Measurements from ENCODE around the gene SLC26A1.
"Not testable (repeated sequence)": the region's sequence is repeated elsewhere in the genome, so short reads cannot be mapped to it uniquely, and the experiment has no call there.

Gene SLC26A1

DNA sequence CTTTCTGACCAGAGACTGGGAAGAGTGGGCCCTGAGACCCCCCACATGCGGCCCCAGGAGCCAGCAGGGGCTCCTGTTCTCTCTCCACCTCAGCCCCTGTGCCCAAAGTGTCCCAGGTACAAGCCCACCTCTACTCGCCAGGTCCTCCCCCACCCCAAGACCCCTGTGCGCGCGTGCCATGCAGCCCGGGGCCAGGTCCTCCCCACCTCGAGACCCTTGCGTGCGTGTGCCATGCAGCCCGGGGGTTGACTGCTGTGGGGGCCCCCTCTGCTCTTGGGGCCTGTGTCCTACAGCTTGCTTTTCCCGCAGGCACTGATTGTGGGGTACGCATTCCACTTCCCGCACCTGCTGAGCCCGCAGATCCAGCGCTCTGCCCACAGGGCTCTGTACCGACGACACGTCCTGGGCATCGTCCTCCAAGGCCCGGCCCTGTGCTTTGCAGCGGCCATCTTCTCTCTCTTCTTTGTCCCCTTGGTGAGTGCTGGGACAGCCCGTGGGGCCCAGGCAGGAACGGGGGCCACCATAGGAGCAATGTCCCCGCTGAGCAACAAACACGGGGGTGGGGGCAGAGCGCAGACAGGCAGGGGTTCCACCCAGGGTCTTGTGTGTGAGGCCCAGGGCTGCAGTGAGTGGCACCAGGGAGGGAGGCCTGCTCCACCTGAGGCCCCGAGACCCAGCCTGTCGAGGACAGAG lies 40.2 kb downstream of the SLC26A1 start:
- no peak for DNase-seq (ENCODE audit: low spot score)

DNA sequence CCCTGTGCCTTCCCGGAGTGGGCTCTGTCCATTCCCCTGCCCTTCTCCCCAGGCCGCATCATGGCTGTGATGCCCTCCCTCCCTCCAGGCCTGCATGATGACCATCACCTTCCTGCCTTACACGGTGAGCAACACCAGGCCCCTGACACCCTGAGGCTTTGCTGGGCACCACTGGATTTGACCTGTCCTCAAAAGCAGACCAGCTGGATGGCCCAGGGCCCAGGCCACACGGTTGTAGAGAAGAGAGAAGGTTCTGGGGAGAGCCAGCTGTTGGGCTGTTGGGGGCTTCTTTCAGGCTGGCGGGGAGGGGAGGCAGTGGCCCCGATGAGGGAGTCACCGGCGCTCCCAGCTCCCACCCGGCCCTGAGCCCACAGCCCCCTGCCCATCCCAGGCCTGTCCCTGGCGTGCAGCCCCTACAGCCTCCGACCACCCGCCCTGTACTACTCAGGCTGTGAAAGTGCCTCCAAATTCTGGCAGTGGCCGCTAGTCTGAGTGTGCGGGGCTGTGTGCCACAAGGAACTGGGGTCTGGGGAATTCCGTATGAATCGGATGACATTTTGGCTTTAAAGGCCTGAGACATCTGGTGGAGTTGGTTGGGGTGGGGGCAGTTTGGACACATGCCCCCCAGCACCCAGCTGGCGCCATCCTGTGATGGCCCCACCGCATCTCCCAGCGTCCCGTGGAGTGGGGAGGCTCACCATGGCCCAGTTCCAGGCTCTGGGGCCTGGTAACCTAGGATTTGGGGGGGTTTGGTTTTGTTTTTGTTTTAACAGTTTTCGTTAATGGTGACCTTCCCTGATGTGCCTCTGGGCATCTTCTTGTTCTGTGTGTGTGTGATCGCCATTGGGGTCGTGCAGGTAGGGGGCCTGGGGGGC lies 41.4 kb downstream of the SLC26A1 start:
- peak; percentile 10 for DNase-seq (ENCODE audit: low spot score)

DNA sequence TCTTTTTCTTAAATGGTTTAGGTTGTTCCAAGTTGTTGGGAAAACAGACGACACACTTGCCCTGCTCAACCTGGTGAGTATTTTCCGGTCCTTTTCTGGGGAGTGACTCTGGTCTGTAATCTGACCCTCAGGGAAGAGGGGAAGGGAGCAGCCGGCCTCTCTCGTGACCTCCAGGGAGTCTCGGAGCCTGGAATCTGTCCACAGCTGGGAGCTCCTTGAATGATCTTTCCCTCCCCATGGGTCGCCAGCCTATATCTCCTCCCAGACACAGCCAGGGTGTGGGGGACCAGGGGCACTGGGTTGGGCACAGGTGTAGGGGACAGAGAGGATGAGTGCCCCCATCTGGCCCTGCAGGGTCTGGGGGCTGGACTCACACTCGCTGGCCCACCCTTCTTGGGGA lies 42.0 kb downstream of the SLC26A1 start:
- peak; percentile 24 for DNase-seq (ENCODE audit: low spot score)

DNA sequence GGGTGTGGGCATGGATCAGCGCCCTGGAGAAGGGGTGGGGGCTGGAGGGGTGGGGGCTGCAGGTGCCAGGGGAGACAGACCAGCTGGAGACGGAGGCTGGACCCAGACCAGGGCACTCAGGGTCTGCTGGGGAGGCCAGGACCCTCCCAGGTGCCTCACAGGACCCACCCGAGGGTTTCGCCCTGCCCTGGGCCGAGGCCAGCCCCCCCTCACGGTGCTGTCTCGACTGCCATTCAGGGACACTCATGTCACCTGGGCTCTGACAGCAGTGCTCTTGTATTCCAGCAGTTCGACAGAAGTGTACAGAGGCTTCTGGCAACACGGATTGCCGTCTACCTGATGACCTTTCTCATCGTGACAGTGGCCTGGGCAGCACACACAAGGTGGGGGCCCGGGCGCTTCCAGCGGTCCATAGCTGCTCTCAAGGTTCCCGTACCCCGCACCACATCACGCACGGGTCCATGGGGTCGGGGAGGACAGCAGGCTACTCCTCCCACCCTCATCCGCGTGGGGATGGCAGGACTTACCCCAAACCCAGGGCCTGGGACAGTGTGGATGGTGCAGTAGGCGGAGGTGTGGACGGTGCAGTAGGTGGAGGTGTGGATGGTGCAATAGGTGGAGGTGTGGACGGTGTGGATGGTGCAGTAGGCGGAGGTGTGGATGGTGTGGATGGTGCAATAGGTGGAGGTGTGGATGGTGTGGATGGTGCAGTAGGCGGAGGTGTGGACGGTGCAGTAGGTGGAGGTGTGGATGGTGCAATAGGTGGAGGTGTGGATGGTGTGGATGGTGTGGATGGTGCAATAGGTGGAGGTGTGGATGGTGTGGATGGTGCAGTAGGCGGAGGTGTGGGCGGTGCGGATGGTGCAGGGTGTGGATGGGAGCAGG lies 42.8 kb downstream of the SLC26A1 start:
- no peak for DNase-seq (ENCODE audit: low spot score)

DNA sequence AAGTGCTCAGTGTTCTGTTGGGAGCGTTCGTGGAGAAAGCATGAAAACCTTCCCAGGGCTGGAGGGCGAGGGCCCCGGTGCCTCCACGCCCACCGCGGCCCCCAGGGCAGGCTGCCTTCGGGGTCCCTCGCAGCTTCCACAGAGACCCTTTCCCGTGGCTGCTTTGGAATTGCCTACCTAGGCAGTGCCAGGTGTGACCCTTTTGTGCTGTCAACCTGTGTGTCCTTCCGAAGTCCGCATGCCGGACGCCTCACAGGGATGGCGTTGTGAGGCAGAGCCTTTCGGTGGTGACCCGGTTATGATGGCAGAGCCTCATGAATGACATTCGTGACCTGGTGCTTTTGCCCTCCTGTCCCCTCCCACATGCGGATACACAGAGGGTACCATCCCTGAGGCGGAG lies 43.5 kb downstream of the SLC26A1 start:
- no peak for DNase-seq (ENCODE audit: low spot score)

DNA sequence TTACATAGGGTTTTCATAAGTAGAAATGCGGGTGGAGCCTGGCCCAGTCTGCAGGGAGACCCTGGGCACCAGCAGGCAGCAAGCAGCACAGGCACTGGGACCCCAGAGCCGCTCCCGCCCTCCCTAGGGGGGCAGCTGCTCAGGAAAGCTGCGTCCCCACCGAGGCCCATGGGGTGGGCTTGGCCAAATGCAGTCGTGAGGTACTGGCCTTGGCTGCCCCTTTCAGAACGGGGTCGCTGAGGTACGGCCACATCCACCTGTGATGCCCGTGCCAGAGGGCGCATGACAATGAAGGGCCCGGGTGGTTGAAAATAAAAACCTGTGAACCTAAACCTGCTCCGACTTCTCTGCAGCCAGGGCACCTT lies 44.3 kb downstream of the SLC26A1 start:
- DNase-seq (ENCODE audit: low spot score), result peak; percentile 10

DNA sequence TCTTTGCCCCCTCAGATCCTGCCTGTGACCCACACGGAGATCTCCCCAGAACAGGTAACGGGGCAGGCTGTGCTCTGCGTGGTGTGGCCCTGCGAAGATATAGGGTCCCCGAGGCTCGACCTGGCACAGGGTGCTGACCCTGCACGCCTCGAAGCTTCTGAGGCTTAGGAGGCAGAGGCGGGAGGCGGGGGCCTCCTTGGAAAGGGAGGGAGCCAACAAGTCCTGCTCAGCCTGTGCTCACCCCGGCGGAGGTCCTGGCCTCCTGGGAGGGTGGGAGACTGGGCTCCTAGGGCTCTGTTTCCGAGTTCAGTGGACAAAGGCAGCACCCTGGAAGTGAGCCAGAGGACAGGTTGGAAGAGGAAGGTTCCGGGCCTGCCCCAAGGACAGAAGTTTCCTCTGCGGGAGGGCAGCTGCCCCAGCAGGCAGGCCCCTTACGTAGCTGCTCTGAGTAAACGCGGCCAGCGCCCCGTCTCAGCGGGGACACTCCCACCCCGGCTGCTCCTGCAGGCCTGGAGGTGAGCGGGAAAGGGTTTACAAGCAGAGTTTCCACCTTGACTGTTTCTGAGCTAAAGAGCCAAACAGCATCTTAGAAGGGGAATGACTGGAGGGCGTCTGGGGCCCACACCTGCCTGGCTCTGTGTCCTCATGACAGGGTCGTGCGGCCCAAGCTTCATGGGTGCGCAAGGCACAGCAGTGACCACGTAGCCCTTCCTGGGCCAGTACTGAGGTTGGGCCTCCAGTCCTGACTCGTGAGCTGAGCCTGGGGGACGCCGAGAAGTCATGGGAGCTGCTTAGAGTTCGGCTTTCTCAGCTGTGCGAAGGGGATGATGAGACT lies 44.9 kb downstream of the SLC26A1 start:
- peak; percentile 10 for DNase-seq (ENCODE audit: low spot score)

DNA sequence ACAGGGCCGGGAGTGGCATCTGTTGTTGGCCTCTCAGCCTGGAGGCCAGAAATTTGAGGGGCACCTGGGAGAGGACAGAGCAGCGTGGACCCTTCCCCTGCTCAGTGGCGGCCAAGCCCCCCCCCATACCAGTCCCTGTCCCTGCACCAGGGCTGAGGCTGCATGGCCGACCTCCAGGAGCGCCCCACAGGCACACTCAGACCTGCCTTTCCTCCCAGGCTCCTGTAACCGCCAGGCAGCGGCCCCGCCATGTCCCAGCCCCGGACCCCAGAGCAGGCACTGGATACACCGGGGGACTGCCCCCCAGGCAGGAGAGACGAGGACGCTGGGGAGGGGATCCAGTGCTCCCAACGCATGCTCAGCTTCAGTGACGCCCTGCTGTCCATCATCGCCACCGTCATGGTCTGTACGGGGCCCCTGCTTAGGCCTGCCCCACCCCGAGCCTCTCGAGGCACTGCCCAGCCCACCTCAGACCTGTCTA lies 45.7 kb downstream of the SLC26A1 start:
- peak; percentile 13 for DNase-seq (ENCODE audit: low spot score)

DNA sequence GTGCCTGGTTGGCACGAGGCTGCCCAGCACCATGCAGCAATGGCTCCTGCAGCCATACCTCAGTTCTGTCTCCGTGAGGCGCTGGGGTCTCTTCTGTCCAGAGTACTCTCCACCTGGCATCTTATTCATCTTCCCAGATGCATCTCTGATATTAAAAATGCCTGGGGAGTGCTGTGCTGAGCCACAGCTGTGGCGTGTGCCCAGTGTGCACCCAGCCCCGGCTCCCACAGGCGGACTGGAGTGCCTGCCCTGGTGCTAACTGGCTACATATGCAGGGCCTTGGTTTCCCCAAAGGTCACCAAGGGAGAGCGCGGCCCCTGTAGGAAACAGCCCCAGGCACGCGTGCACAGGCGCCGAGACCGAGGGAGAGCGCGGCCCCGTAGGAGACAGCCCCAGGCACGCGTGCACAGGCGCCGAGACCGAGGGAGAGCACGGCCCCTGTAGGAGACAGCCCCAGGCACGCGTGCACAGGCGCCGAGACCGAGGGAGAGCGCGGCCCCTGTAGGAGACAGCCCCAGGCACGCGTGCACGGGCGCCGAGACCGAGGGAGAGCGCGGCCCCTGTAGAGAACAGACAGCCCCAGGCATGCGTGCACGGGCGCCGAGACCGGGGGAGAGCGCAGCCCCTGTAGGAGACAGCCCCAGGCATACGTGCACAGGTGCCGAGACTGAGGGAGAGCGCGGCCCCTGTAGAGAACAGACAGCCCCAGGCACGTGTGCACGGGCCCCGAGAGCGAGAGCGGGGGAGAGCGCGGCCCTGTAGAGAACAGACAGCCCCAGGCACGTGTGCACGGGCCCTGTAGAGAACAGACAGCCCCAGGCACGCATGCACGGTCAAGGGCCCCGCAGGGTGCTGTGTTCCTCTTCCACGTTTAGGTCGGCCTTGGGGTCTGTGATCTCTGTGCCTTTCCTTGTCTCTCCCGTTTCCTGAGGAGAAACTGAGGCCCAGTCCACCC lies 46.4 kb downstream of the SLC26A1 start:
- peak; percentile 7 for DNase-seq (ENCODE audit: low spot score)

DNA sequence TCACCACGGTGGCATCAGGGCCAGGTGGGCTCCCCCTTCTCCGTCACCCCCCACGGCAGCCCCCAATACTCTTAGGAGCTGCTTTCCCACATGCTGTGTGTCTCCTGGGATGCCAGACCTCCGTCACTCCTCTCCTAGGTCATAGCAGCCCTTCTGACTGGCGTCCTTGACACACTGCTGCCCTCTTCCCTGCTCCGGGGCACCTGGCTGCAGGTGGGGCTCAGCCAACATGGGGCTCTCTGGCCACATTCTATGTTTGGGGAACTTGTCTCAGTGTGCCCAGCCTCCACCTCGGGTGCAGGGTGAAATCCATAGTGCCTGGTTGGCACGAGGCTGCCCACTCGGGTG lies 47.1 kb downstream of the SLC26A1 start:
- peak; percentile 22 for DNase-seq (ENCODE audit: low spot score)

DNA sequence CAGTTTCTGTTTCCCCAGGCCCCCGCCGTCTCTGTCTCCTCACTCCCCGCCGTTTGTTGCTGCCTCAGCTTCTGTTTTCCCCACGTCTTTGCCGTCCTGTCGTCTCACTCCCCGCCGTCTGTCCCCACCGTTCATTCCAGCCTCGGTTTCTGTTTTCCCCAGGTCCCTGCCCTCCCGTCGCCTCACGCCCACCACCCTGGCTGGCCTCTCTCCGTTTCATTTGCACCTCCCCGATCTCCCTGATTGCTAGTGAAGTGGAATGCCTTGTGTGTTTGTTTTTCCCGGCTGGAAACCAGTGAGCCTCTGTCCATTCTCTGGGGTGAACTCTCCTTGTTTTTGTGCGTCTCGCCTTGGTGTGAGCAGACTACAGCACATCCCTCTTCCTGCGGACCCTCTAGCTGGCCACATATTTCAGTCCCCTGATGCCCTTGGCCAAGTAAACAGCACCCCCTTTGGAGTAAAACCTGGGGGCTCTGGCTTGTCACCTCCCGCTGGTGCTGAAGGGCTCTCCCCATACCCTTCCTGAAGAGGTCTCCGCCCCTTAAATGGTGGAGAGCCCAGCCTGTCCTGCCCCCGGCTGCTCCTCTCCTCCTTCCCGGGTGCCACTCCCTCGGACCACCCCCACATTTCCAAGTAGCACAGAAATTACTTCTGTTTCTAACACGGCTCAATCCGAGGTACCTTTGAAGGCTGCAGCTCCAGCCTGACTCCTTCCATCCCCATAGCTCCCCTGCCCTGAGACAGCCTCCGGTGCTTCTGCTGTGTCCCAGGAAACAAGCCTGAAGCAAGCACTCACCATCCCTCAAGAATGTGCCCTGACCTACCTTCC lies 47.7 kb downstream of the SLC26A1 start:
- DNase-seq (ENCODE audit: low spot score), result peak; percentile 31

DNA sequence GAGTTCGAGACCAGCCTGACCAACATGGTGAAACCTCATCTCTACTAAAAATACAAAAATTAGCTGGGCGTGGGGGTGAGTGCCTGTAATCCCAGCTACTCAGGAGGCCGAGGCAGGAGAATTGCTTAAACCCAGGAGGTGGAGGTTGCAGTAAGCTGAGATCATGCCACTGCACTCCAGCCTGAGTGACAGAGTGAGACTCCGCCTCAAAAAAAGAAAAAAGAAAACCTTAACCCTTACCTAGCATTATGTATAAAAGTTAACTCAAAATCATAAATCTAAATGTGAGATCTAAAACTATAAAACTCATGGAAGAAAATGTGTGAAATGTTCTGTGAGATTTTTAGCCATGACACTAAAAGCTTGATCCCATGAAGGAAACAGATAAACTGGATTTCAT lies 53.7 kb downstream of the SLC26A1 start:
- DNase-seq (ENCODE audit: low spot score), result not testable (repeated sequence)

Data from iPS-NIHi11 (cell line).